Liver (tissue), 9 donors: ENCODE data around the gene NCLN. TPM values are rescaled to one million over a fixed set of nuclear protein-coding genes. Genes with fewer than 3 reads are reported as not detected.

Experiments
- DNase-seq: peaks from one replicate; pipeline ENCODE4 v3.0.0-alpha.2; 2017; ENCODE audit warnings: low spot score
- H3K27ac ChIP-seq, 2 donors: one replicate each; pipeline ENCODE4 v1.7.0; 2013; ENCODE audit warnings: inconsistent platforms in 2 of 2, low read length in 2 of 2, control low read depth in 1 of 2, low read depth in 1 of 2, mild to moderate bottlenecking in 1 of 2
- H3K27me3 ChIP-seq, 4 donors: one replicate each; pipeline versions ENCODE4 v1.6.1 to v1.7.0; 2013; ENCODE audit warnings: low read length in 3 of 4, inconsistent platforms in 1 of 4, mild to moderate bottlenecking in 1 of 4, moderate library complexity in 1 of 4; ENCODE audit not compliant: control insufficient read depth in 4 of 4, insufficient read depth in 4 of 4
- H3K36me3 ChIP-seq, 4 donors: one replicate each; pipeline versions ENCODE4 v1.6.1 to v1.7.0; 2013; ENCODE audit warnings: low read length in 3 of 4, mild to moderate bottlenecking in 3 of 4, low read depth in 1 of 4, moderate library complexity in 1 of 4; ENCODE audit not compliant: control insufficient read depth in 4 of 4, insufficient read depth in 3 of 4
- H3K4me1 ChIP-seq, 4 donors: one replicate each; pipeline versions ENCODE4 v1.6.1 to v1.7.0; 2013; ENCODE audit warnings: low read length in 3 of 4, mild to moderate bottlenecking in 3 of 4, moderate library complexity in 1 of 4; ENCODE audit not compliant: control insufficient read depth in 4 of 4, insufficient read depth in 4 of 4
- H3K4me3 ChIP-seq, 3 donors: one replicate each; pipeline versions ENCODE4 v1.6.1 to v1.7.0; 2013; ENCODE audit warnings: low read length in 3 of 3, control low read depth in 1 of 3, low read depth in 1 of 3, mild to moderate bottlenecking in 1 of 3
- H3K9ac ChIP-seq, 2 donors: one replicate each; pipeline ENCODE4 v1.7.0; 2013; ENCODE audit warnings: low read length in 2 of 2, mild to moderate bottlenecking in 2 of 2, moderate library complexity in 2 of 2, control low read depth in 1 of 2, low read depth in 1 of 2
- H3K9me3 ChIP-seq, 4 donors: one replicate each; pipeline versions ENCODE4 v1.6.1 to v1.7.0; 2013; ENCODE audit warnings: low read length in 3 of 4; ENCODE audit not compliant: control insufficient read depth in 4 of 4
- EGR1 ChIP-seq, 2 donors: IDR thresholded peaks; 2 replicates each; pipeline ENCODE4 v1.6.1; 2016 to 2018; ENCODE audit warnings: antibody characterized with exemption in 2 of 2, low read depth in 2 of 2
- FOXA1 ChIP-seq: IDR thresholded peaks from 2 replicates; pipeline ENCODE4 v1.6.1; 2016; ENCODE audit warnings: antibody characterized with exemption
- FOXA2 ChIP-seq: IDR thresholded peaks from 2 replicates; pipeline ENCODE4 v1.6.1; 2016; ENCODE audit warnings: antibody characterized with exemption
- GABPA ChIP-seq, 2 donors: IDR thresholded peaks in 1 of 2; conservative IDR thresholded peaks in 1 of 2; 2 replicates each; pipeline ENCODE4 v1.6.1; 2016; ENCODE audit warnings: antibody characterized with exemption in 2 of 2, mild to moderate bottlenecking in 1 of 2, moderate library complexity in 1 of 2
- HNF4A ChIP-seq, 2 donors: conservative IDR thresholded peaks; 2 replicates each; pipeline ENCODE4 v1.6.1; 2016; ENCODE audit warnings: antibody characterized with exemption in 2 of 2, mild to moderate bottlenecking in 2 of 2
- HNF4G ChIP-seq: IDR thresholded peaks from 2 replicates; pipeline ENCODE4 v1.6.1; 2016; ENCODE audit warnings: antibody characterized with exemption
- JUND ChIP-seq, 2 donors: IDR thresholded peaks; 2 replicates each; pipeline ENCODE4 v1.6.1; 2016; ENCODE audit warnings: antibody characterized with exemption in 2 of 2
- NR2F2 ChIP-seq: IDR thresholded peaks from 2 replicates; pipeline ENCODE4 v1.6.1; 2016; ENCODE audit warnings: antibody characterized with exemption
- RAD21 ChIP-seq, 2 donors: IDR thresholded peaks; 2 replicates each; pipeline ENCODE4 v1.6.1; 2016; ENCODE audit warnings: antibody characterized with exemption in 2 of 2, mild to moderate bottlenecking in 2 of 2
- RXRA ChIP-seq, 2 donors: IDR thresholded peaks; 2 replicates each; pipeline ENCODE4 v1.6.1; 2017 to 2018; ENCODE audit warnings: antibody characterized with exemption in 2 of 2, mild to moderate bottlenecking in 1 of 2
- SP1 ChIP-seq: IDR thresholded peaks from 2 replicates; pipeline ENCODE4 v1.6.1; 2018; ENCODE audit warnings: antibody characterized with exemption, mild to moderate bottlenecking
- YY1 ChIP-seq: IDR thresholded peaks from 2 replicates; pipeline ENCODE4 v1.6.1; 2016; ENCODE audit warnings: antibody characterized with exemption, mild to moderate bottlenecking
- ZBTB33 ChIP-seq: IDR thresholded peaks from 2 replicates; pipeline ENCODE4 v1.6.1; 2016; ENCODE audit warnings: antibody characterized with exemption
- WGBS: extraction: QIAGEN DNeasy Blood & Tissue Kit; methylation state at CpG from one replicate; pipeline ENCODE4 v1.1.7; 2013; 5-methylcytosine and 5-hydroxymethylcytosine counted together
- polyA plus RNA-seq, 2 donors: library from polyadenylated mRNA; stranded (reverse) in 1 of 2; unstranded in 1 of 2; fragments of 200-250 nt in 1 of 2; fragments of >200 nt in 1 of 2; fragmentation: Nextera tagmentation in 1 of 2; extraction: Ambion mirVana in 1 of 2; gene quantifications; one replicate each; pipeline versions ENCODE4 v1.2.1 to v1.2.3, GENCODE V29; 2013 to 2015
- total RNA-seq, 2 donors: library from RNA; depleted of rRNA; stranded (reverse); fragments of >200 nt; gene quantifications; one replicate each; pipeline ENCODE4 v1.2.3, GENCODE V29; 2014
- TF ChIP-seq, protein P1 (sequence below): IDR thresholded peaks from 2 replicates; pipeline ENCODE4 v1.6.1; 2016; ENCODE audit warnings: antibody characterized with exemption
- TF ChIP-seq, protein P2 (sequence below): IDR thresholded peaks from 2 replicates; pipeline ENCODE4 v1.6.1; 2016; ENCODE audit warnings: antibody characterized with exemption, mild to moderate bottlenecking
- TF ChIP-seq, protein P3 (sequence below): fragments of 150-350 bp; IDR thresholded peaks from 2 replicates; pipeline ENCODE4 v1.5.1; 2017; ENCODE audit warnings: improper control_type of control experiment, low read depth, low read length; ENCODE audit not compliant: missing input control
- donor health status: healthy.
- donor health status: healthy.
- donor health status: healthy.
- donor health status: healthy.
- donor health status: healthy.

Gene NCLN
- total and polyA plus RNA-seq, 4 donors: 29.5 to 50.8 (median 38.4) TPM

- TF ChIP-seq, protein P1, sequence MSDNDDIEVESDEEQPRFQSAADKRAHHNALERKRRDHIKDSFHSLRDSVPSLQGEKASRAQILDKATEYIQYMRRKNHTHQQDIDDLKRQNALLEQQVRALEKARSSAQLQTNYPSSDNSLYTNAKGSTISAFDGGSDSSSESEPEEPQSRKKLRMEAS: no peak
- TF ChIP-seq HNF4A (conservative IDR thresholded peaks at IDR 0.05): no peak
- no peak for TF ChIP-seq RAD21 (IDR thresholded peaks at IDR 0.05)
- no peak for TF ChIP-seq EGR1 (IDR thresholded peaks at IDR 0.05; ENCODE audit: low read depth in 2 of 2)
- TF ChIP-seq SP1: no peak
Measured at GRCh38 chr19:3189702-3190469, 4.2 kb downstream of the NCLN start (continued).

- no peak for TF ChIP-seq RXRA (IDR thresholded peaks at IDR 0.05)
- TF ChIP-seq, protein P2, sequence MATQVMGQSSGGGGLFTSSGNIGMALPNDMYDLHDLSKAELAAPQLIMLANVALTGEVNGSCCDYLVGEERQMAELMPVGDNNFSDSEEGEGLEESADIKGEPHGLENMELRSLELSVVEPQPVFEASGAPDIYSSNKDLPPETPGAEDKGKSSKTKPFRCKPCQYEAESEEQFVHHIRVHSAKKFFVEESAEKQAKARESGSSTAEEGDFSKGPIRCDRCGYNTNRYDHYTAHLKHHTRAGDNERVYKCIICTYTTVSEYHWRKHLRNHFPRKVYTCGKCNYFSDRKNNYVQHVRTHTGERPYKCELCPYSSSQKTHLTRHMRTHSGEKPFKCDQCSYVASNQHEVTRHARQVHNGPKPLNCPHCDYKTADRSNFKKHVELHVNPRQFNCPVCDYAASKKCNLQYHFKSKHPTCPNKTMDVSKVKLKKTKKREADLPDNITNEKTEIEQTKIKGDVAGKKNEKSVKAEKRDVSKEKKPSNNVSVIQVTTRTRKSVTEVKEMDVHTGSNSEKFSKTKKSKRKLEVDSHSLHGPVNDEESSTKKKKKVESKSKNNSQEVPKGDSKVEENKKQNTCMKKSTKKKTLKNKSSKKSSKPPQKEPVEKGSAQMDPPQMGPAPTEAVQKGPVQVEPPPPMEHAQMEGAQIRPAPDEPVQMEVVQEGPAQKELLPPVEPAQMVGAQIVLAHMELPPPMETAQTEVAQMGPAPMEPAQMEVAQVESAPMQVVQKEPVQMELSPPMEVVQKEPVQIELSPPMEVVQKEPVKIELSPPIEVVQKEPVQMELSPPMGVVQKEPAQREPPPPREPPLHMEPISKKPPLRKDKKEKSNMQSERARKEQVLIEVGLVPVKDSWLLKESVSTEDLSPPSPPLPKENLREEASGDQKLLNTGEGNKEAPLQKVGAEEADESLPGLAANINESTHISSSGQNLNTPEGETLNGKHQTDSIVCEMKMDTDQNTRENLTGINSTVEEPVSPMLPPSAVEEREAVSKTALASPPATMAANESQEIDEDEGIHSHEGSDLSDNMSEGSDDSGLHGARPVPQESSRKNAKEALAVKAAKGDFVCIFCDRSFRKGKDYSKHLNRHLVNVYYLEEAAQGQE: no peak
- no peak for TF ChIP-seq FOXA2
- TF ChIP-seq HNF4A (conservative IDR thresholded peaks at IDR 0.05): no peak
- no peak for TF ChIP-seq JUND (IDR thresholded peaks at IDR 0.05)
- WGBS: 97% methylated on average over 18 of the region's 18 CpGs
- Histone ChIP-seq H3K27ac (no peak overlapping the region), H3K36me3 (peaks cover 0 to 5% (median 1%) of the 10 kb centered on the region in 4 donors), H3K9ac (no peak overlapping the region), H3K9me3 (no peaks in the 10 kb centered on the region), H3K27me3 (no peaks in the 10 kb centered on the region), H3K4me1 (peaks cover 8 to 20% (median 16%) of the 10 kb centered on the region in 4 donors), H3K4me3 (no peak overlapping the region)
- no peak for DNase-seq
Measured at GRCh38 chr19:3190470-3190770, 4.7 kb downstream of the NCLN start.

GRCh38 chr19:3190921-3191805, 5.4 kb downstream of the NCLN start:
- Histone ChIP-seq H3K9me3 (no peaks in the 10 kb centered on the region), H3K9ac (no peak overlapping the region), H3K27me3 (no peaks in the 10 kb centered on the region), H3K36me3 (peaks cover 0 to 8% (median 1%) of the 10 kb centered on the region in 4 donors), H3K27ac (no peak overlapping the region), H3K4me3 (no peak overlapping the region), H3K4me1 (peaks cover 8 to 18% (median 16%) of the 10 kb centered on the region in 4 donors)
- TF ChIP-seq ZBTB33 (no peak), GABPA (IDR thresholded peaks at IDR 0.05 in 1 of 2, conservative IDR thresholded peaks at IDR 0.05 in 1 of 2) (no peak), FOXA2 (no peak), JUND (IDR thresholded peaks at IDR 0.05) (no peak), YY1 (no peak), RXRA (IDR thresholded peaks at IDR 0.05) (no peak), FOXA1 (no peak), HNF4G (no peak), NR2F2 (no peak)
- TF ChIP-seq, protein P1: no peak
- TF ChIP-seq, protein P3, sequence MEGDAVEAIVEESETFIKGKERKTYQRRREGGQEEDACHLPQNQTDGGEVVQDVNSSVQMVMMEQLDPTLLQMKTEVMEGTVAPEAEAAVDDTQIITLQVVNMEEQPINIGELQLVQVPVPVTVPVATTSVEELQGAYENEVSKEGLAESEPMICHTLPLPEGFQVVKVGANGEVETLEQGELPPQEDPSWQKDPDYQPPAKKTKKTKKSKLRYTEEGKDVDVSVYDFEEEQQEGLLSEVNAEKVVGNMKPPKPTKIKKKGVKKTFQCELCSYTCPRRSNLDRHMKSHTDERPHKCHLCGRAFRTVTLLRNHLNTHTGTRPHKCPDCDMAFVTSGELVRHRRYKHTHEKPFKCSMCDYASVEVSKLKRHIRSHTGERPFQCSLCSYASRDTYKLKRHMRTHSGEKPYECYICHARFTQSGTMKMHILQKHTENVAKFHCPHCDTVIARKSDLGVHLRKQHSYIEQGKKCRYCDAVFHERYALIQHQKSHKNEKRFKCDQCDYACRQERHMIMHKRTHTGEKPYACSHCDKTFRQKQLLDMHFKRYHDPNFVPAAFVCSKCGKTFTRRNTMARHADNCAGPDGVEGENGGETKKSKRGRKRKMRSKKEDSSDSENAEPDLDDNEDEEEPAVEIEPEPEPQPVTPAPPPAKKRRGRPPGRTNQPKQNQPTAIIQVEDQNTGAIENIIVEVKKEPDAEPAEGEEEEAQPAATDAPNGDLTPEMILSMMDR: no peak
- TF ChIP-seq, protein P2: no peak
- no peak for DNase-seq
- WGBS: 95% methylated on average over 46 of the region's 46 CpGs
